IPS-18c (cell line): Measurements from ENCODE around the gene P2RY6.

Experiments
- H3K4me3 ChIP-seq: 2 replicates; pipeline ENCODE4 v1.7.0; 2013; ENCODE audit warnings: low read depth, mild to moderate bottlenecking, low read length, moderate library complexity; ENCODE audit not compliant: insufficient read depth
- H3K9me3 ChIP-seq: one replicate; pipeline ENCODE4 v1.6.1; 2013; ENCODE audit warnings: mild to moderate bottlenecking, low read length, moderate library complexity; ENCODE audit not compliant: control insufficient read depth, insufficient read depth

The P2RY6 gene

GRCh38 chr11:73284106-73284505 lies 12.0 kb downstream of the P2RY6 start:
- H3K4me3 ChIP-seq, result no peak overlapping the region

GRCh38 chr11:73285721-73286120 lies 13.6 kb downstream of the P2RY6 start:
- no peaks in the 10 kb centered on the region for H3K9me3 ChIP-seq
- H3K4me3 ChIP-seq, result no peak overlapping the region

More at GRCh38 chr11:73284106-73284505, 12.0 kb downstream of the P2RY6 start:
- H3K9me3 ChIP-seq, result no peaks in the 10 kb centered on the region

DNA sequence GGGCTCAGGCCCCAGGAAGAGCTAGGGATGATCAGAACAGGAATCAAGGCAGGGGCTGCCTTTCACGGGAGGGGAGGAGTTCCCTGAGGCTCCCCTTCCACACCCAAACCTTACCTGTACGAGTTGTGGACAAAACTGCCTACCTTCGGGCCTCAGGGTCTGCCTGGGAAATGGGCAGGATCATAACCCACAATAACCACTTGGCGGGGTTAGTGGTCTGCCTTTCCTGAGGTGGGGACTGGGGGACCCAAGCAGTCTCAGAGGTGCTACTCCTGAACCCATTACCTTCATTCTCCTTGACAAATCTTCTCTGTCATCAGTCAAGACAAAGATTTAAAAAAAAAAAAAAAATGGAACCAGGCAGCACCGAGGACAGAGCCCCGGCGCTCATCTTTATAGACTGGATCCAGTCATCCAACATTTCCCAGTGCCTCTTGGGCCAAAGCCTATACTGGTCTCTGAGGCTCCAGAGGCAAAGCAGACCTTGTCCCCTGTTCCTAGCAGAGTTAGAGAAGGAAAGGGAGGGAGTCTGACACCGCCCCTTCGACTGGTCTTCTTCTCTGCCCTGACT lies 14.2 kb downstream of the P2RY6 start:
- Histone ChIP-seq H3K9me3 (no peaks in the 10 kb centered on the region), H3K4me3 (no peak overlapping the region)

DNA sequence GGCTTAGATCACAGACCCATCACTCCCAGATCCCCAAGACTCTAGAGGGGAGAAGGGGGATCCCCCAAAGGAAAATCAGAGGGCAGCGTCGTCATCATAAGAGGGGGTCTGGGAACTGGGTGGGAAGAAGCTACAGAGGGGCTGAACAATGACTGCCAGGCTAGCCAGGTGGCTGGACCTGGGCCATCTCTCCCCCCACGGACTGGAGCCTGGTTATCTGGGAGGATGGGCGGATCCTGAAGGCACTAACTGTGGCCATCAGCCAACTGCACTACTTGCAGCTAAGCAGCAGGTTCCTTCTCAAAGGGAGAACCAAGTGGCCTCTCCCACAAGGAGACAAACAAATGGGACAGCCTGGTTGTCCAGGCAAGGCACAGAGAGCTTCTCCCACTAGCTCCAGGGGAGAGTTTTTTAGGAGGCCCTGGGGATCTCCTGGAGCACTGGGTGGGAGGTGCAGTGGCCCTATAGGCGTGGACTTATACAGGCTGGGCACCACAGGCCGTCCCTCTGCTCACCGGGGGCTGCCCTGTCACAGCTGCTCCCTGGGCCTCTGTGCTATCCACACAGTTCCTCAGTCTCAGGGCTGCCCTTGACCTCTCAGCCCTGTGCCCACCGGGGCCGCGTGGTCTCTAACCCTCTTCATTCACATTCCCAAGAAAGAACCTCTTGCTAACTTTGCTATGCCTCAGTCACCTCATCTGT lies 15.4 kb downstream of the P2RY6 start:
- H3K4me3 ChIP-seq, result no peak overlapping the region
- H3K9me3 ChIP-seq, result no peaks in the 10 kb centered on the region

DNA sequence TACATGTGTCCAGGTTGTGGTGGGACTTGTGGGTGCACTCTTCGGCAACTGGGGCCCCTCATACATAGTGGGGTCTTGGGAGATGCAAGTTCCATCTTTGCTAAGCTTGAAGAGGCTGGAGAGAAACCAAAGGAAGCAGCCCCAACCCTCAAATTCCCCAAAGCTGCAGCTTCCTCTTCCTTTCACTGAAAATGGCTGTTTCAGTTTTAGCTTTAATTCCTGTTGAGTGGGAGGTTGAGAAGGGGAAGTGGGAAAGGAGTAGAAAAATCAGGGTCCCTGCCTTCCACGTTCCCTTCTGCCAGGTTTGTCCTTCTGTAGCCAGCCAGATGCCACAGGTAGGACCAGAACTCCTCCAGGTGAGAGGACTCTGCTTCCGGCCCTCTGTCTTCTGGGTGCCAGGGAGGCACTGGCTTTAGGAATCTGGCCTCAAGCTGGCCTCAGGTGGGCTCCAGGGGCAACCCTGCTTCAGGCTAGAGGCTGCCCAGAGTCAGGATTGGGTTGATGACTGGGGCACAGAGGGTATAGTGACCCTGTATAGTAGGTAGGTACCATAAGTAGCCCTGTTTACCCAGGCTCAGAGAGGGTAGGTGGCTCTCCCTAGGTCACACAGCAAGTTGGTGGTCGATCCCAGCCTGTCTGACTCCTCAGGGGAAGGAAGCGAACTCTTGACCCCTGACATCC lies 16.2 kb downstream of the P2RY6 start:
- H3K4me3 ChIP-seq, result no peak overlapping the region

GRCh38 chr11:73288873-73289707 lies 17.0 kb downstream of the P2RY6 start:
- no peaks in the 10 kb centered on the region for H3K9me3 ChIP-seq
- no peak overlapping the region for H3K4me3 ChIP-seq

More for the DNA sequence above, 16.2 kb downstream of the P2RY6 start:
- H3K9me3 ChIP-seq, result no peaks in the 10 kb centered on the region

GRCh38 chr11:73290536-73290935 lies 18.4 kb downstream of the P2RY6 start:
- Histone ChIP-seq H3K4me3 (no peak overlapping the region), H3K9me3 (no peaks in the 10 kb centered on the region)

- Histone ChIP-seq H3K4me3 (no peak overlapping the region), H3K9me3 (no peaks in the 10 kb centered on the region)
These were observed 19.1 kb downstream of the P2RY6 start for GRCh38 chr11:73291196-73291595.

- no peak overlapping the region for H3K4me3 ChIP-seq
- H3K9me3 ChIP-seq, result no peaks in the 10 kb centered on the region
These were observed 19.8 kb downstream of the P2RY6 start for GRCh38 chr11:73291781-73292524.

GRCh38 chr11:73292525-73292894 lies 20.4 kb downstream of the P2RY6 start:
- no peaks in the 10 kb centered on the region for H3K9me3 ChIP-seq
- H3K4me3 ChIP-seq, result no peak overlapping the region

GRCh38 chr11:73293356-73293936 lies 21.3 kb downstream of the P2RY6 start:
- Histone ChIP-seq H3K4me3 (no peak overlapping the region), H3K9me3 (no peaks in the 10 kb centered on the region)

DNA sequence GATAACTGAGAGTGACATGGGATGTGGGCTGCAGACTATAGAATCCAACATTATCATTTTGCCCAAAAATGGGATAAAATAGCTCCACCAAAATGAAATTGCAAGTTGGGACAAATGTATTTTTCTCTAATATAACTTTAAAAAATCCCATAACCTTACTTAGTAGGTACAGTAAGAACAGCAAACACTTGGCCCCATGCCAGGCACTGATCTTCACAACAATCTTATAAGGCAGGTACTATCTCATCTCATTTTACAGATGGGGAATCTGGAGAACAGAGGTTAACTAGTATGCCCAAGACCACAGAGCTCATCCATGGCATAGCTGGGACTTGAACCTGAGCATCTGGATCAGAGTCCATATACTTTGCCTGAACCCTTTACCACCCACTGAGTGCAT lies 22.5 kb downstream of the P2RY6 start:
- no peak overlapping the region for H3K4me3 ChIP-seq
- H3K9me3 ChIP-seq, result no peaks in the 10 kb centered on the region

DNA sequence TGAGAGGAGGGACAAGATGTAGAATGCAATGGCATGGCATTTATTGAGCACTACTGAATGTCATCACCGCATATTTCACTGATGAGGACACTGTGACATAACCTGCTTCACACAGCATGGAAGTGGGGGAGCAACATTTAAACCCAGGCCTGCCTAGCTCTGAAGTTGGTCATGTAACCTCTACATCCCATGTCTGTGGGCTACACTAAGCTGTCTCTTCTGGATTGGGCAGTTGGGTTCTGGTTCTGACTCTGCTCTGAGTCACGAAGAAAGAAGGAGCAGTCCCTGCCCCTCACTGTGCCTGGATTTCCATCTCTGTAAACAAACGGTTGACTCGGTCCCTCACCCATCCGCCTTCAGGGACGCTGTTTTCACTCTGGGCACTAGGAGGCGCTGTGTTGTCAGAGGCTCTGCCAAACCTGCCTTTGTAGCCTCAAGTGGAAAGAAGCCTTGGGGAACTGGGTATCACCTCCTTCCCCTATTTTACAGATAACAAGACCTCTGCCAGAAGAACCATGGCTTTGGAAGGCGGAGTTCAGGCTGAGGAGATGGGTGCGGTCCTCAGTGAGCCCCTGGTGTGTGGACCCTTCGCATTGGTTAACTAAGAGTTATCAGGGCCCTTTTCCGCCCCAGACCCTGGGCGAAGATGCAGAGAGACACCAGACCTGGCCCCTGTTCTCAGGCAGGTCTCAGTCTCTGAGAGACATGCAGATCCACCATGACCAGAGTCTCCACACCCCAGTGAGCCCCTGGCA lies 23.3 kb downstream of the P2RY6 start:
- H3K4me3 ChIP-seq, result no peak overlapping the region
- H3K9me3 ChIP-seq, result no peaks in the 10 kb centered on the region

DNA sequence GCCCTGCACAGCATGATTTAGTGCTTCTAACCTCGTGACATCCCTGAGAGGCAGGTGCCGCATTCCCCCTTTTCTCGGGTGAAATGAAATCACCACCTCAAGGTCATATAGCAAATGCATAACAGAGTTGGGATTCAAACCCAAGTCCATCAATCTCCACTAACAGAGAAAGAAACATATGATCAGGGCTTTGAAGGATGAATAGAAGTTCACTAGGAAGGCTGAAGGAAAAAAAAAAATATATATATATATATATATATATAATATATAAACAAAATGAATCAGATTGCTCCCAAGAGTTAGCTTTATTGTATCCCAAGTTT lies 23.8 kb downstream of the P2RY6 start:
- Histone ChIP-seq H3K4me3 (no peak overlapping the region), H3K9me3 (no peaks in the 10 kb centered on the region)

DNA sequence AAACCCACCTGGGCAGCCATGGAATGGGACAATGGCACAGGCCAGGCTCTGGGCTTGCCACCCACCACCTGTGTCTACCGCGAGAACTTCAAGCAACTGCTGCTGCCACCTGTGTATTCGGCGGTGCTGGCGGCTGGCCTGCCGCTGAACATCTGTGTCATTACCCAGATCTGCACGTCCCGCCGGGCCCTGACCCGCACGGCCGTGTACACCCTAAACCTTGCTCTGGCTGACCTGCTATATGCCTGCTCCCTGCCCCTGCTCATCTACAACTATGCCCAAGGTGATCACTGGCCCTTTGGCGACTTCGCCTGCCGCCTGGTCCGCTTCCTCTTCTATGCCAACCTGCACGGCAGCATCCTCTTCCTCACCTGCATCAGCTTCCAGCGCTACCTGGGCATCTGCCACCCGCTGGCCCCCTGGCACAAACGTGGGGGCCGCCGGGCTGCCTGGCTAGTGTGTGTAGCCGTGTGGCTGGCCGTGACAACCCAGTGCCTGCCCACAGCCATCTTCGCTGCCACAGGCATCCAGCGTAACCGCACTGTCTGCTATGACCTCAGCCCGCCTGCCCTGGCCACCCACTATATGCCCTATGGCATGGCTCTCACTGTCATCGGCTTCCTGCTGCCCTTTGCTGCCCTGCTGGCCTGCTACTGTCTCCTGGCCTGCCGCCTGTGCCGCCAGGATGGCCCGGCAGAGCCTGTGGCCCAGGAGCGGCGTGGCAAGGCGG lies 24.5 kb downstream of the P2RY6 start:
- Histone ChIP-seq H3K4me3 (no peak overlapping the region), H3K9me3 (no peaks in the 10 kb centered on the region)

GRCh38 chr11:73297231-73297590 lies 25.1 kb downstream of the P2RY6 start:
- Histone ChIP-seq H3K9me3 (no peaks in the 10 kb centered on the region), H3K4me3 (no peak overlapping the region)
